WTC11 (cell line): ENCODE results near the gene HELZ.

Experiments used
- CREB1 ChIP-seq: sonication (generic); formaldehyde crosslinking; IDR thresholded peaks from 2 replicates; pipeline ENCODE4 v1.8.0; 2023; ENCODE audit warnings: mild to moderate bottlenecking, missing genetic modification reagents
- CTCF ChIP-seq: fragments of 200-600 bp; IDR thresholded peaks from 2 replicates; pipeline ENCODE4 v1.8.0; 2022; ENCODE audit warnings: antibody characterized with exemption
- E2F1 ChIP-seq: sonication (generic); formaldehyde crosslinking; IDR thresholded peaks from 2 replicates; pipeline ENCODE4 v1.8.0; 2022; ENCODE audit warnings: mild to moderate bottlenecking, missing genetic modification reagents
- ETV6 ChIP-seq: sonication (generic); formaldehyde crosslinking; IDR thresholded peaks from 2 replicates; pipeline ENCODE4 v1.8.1; 2022; ENCODE audit warnings: mild to moderate bottlenecking, missing genetic modification reagents
- GRHL2 ChIP-seq: fragments of 250-450 bp; sonication (Bioruptor Pico); IDR thresholded peaks from 2 replicates; pipeline ENCODE4 v1.8.0; 2022; ENCODE audit warnings: mild to moderate bottlenecking, moderate library complexity; ENCODE audit not compliant: insufficient replicate concordance, severe bottlenecking
- RORB ChIP-seq: fragments of 250-450 bp; sonication (Bioruptor Pico); IDR thresholded peaks from 2 replicates; pipeline ENCODE4 v1.9.0; 2021; ENCODE audit warnings: mild to moderate bottlenecking
- ZNF121 ChIP-seq: sonication (generic); formaldehyde crosslinking; IDR thresholded peaks from 2 replicates; pipeline ENCODE4 v1.8.0; 2023; ENCODE audit warnings: missing genetic modification reagents
- TF ChIP-seq, protein P1 (sequence below): sonication (generic); formaldehyde crosslinking; IDR thresholded peaks from 2 replicates; pipeline ENCODE4 v1.8.0; 2022; ENCODE audit warnings: mild to moderate bottlenecking, missing genetic modification reagents
- TF ChIP-seq, protein P2 (sequence below): sonication (generic); formaldehyde crosslinking; IDR thresholded peaks from 2 replicates; pipeline ENCODE4 v1.8.1; 2023; ENCODE audit warnings: mild to moderate bottlenecking, missing genetic modification reagents

DNA sequence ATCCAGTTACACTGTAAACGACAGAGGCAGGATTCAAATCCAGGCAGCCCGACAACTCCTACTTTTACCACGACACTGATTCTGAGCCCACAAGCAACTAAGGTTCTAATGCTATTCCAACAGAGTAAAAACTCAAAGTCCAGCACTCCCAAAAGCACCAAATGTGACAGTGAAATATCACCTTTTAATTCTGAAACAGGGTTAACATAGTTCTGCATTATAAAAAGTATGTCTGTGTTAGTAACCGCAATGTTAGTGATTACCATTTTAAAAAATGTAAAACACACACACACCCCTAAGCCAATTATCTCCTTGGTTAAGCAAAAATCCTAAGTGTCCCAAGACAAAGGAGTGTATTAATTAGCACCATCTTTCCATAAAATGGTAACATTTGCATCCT, 19.7 kb downstream of the HELZ start:
- no peak for TF ChIP-seq CTCF
- TF ChIP-seq, protein P1, sequence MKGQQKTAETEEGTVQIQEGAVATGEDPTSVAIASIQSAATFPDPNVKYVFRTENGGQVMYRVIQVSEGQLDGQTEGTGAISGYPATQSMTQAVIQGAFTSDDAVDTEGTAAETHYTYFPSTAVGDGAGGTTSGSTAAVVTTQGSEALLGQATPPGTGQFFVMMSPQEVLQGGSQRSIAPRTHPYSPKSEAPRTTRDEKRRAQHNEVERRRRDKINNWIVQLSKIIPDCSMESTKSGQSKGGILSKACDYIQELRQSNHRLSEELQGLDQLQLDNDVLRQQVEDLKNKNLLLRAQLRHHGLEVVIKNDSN (CRISPR knock-in tag): no peak
- TF ChIP-seq, protein P2, sequence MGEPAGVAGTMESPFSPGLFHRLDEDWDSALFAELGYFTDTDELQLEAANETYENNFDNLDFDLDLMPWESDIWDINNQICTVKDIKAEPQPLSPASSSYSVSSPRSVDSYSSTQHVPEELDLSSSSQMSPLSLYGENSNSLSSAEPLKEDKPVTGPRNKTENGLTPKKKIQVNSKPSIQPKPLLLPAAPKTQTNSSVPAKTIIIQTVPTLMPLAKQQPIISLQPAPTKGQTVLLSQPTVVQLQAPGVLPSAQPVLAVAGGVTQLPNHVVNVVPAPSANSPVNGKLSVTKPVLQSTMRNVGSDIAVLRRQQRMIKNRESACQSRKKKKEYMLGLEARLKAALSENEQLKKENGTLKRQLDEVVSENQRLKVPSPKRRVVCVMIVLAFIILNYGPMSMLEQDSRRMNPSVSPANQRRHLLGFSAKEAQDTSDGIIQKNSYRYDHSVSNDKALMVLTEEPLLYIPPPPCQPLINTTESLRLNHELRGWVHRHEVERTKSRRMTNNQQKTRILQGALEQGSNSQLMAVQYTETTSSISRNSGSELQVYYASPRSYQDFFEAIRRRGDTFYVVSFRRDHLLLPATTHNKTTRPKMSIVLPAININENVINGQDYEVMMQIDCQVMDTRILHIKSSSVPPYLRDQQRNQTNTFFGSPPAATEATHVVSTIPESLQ (CRISPR knock-in tag): no peak
- no peak for TF ChIP-seq ETV6 (CRISPR knock-in tag)
- no peak for TF ChIP-seq GRHL2 (CRISPR knock-in tag)
- no peak for TF ChIP-seq ZNF121
- no peak for TF ChIP-seq CREB1 (CRISPR knock-in tag)
- TF ChIP-seq RORB (CRISPR knock-in tag): no peak
- TF ChIP-seq E2F1: no peak
